Hematopoietic multipotent progenitor cell (in vitro differentiated cells): ENCODE results near the gene JUP. TPM values are rescaled to one million over a fixed set of nuclear protein-coding genes. Genes with fewer than 3 reads are reported as not detected.
A peak's percentile ranks its signal among the peaks of the same experiment; 100 is the strongest.

Experiments
- DNase-seq, 3 donors: peaks; one replicate each; pipeline ENCODE4 v3.0.0-alpha.2; 2011 to 2015; ENCODE audit warnings: low read depth in 2 of 3, low spot score in 2 of 3
- small RNA-seq: library from RNA; depleted of rRNA; stranded (forward); fragments of <200 nt; gene quantifications from one replicate; pipeline ENCODE3, GENCODE V24; 2012
- total RNA-seq: library from RNA; depleted of rRNA; stranded (reverse); fragments of >200 nt; gene quantifications from one replicate; pipeline ENCODE4 v1.2.3, GENCODE V29; 2012

The JUP gene
- total RNA-seq, 1 donor = 348 TPM

GRCh38 chr17:41725134-41725533, 61.4 kb downstream of the JUP start:
- no peak for DNase-seq

- DNase-seq = no peak
Measured at GRCh38 chr17:41724476-41725050, 61.9 kb downstream of the JUP start.

- no peak for DNase-seq
Measured at GRCh38 chr17:41723801-41724475, 62.6 kb downstream of the JUP start.

- DNase-seq = no peak
Measured at GRCh38 chr17:41722231-41722630, 64.3 kb downstream of the JUP start.

GRCh38 chr17:41718287-41718645, 68.2 kb downstream of the JUP start:
- DNase-seq = no peak

- no peak for DNase-seq
Measured at GRCh38 chr17:41717408-41718286, 68.9 kb downstream of the JUP start.

GRCh38 chr17:41711669-41712400, 74.7 kb downstream of the JUP start, which contains the start of gene GAST:
Gene GAST, plus strand, starts transcription at chr17:41712331. Its CDS starts 3,106 bp downstream, at chr17:41715437.
- DNase-seq = no peak

- DNase-seq = peak in 2 of 3 donors; percentile 71 to 87
Measured at GRCh38 chr17:41710472-41711090, 75.9 kb downstream of the JUP start.

- DNase-seq = no peak
Measured at GRCh38 chr17:41707803-41708669, 78.5 kb downstream of the JUP start.

- DNase-seq = no peak
Measured at GRCh38 chr17:41705271-41705991, 81.1 kb downstream of the JUP start.

Small RNA genes lying within 50 kb of the gene (small RNA-seq; reads per million reads assigned to genes)
- gene RN7SL399P (not detected), gene RNA5SP442 (not detected)

Other genes starting within 250 kb of the JUP start
- not detected for gene KRT9, start 214.7 kb downstream of the JUP start, total RNA-seq
- not detected for gene KRT14, start 199.8 kb downstream of the JUP start, total RNA-seq
- gene KRT16, start 173.9 kb downstream of the JUP start, total RNA-seq = not detected
- not detected for gene KRT17, start 162.1 kb downstream of the JUP start, total RNA-seq
- gene EIF1, start 97.8 kb downstream of the JUP start, total RNA-seq = 201 TPM
- not detected for gene GAST, start 74.4 kb downstream of the JUP start, total RNA-seq
- under 0.01 TPM for gene HAP1, start 52.1 kb downstream of the JUP start, total RNA-seq
- 8.6 TPM for gene P3H4, start 25.2 kb upstream of the JUP start, total RNA-seq
- gene FKBP10, start 26.3 kb upstream of the JUP start, total RNA-seq = 6.5 TPM
- gene NT5C3B, start 49.5 kb upstream of the JUP start, total RNA-seq = 41.5 TPM
- not detected for gene KLHL10, start 51.1 kb upstream of the JUP start, total RNA-seq
- 21.8 TPM for gene KLHL11, start 78.7 kb upstream of the JUP start, total RNA-seq
- gene ACLY, start 132.2 kb upstream of the JUP start, total RNA-seq = 83.7 TPM
- 0.54 TPM for gene ODAD4, start 143.9 kb upstream of the JUP start, total RNA-seq
- gene CNP, start 180.1 kb upstream of the JUP start, total RNA-seq = 38.5 TPM
- gene DNAJC7, start 230.7 kb upstream of the JUP start, total RNA-seq = 46.3 TPM
- 40.9 TPM for gene NKIRAS2, start 233.4 kb upstream of the JUP start, total RNA-seq